ENCODE data around the gene TSC22D2.

Gene TSC22D2

DNA sequence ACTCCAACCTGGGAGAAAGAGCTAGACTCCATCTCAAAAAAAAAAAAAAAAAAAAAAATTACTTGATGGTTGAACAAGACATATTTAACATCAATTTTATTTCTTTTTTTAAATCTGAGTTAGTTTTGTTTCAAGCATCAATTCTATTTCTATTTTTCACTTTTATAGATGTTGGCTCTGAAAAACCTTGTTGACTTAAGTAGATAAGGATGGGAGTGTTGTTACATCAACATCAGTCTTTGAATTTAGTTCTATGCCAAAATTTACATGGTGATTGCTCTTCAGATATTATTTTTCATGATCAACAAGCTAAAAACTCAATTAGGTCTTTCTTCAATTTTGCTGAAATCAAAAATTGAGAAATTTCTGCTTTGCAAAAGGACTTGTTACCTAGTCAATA lies 71.3 kb downstream of the TSC22D2 start:
- TF ChIP-seq, protein P1, sequence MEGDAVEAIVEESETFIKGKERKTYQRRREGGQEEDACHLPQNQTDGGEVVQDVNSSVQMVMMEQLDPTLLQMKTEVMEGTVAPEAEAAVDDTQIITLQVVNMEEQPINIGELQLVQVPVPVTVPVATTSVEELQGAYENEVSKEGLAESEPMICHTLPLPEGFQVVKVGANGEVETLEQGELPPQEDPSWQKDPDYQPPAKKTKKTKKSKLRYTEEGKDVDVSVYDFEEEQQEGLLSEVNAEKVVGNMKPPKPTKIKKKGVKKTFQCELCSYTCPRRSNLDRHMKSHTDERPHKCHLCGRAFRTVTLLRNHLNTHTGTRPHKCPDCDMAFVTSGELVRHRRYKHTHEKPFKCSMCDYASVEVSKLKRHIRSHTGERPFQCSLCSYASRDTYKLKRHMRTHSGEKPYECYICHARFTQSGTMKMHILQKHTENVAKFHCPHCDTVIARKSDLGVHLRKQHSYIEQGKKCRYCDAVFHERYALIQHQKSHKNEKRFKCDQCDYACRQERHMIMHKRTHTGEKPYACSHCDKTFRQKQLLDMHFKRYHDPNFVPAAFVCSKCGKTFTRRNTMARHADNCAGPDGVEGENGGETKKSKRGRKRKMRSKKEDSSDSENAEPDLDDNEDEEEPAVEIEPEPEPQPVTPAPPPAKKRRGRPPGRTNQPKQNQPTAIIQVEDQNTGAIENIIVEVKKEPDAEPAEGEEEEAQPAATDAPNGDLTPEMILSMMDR (IDR thresholded peaks at IDR 0.05; ENCODE audit: insufficient read depth, low read length, poor library complexity, severe bottlenecking), result no peak
- TF ChIP-seq EZH2phosphoT487 (conservative IDR thresholded peaks at IDR 0.05; ENCODE audit: low read length), result no peak
- H3K27me3 ChIP-seq (ENCODE audit: low read length), result no peaks in the 10 kb centered on the region
- no peak overlapping the region for H2AFZ ChIP-seq (ENCODE audit: low read depth, low read length, severe bottlenecking)
- no peaks in the 10 kb centered on the region for H3K9me2 ChIP-seq (replicated peaks; ENCODE audit: insufficient read depth, low read length)
- H3K4me2 ChIP-seq (ENCODE audit: low read depth, low read length, poor library complexity, severe bottlenecking), result no peak overlapping the region
- no peaks in the 10 kb centered on the region for H3F3A ChIP-seq (ENCODE audit: insufficient read depth)
- no peak overlapping the region for H3K9ac ChIP-seq (ENCODE audit: low read length)
- H3K79me2 ChIP-seq (ENCODE audit: insufficient read depth, low read length), result no peaks in the 10 kb centered on the region
- H3K4me3 ChIP-seq (ENCODE audit: insufficient read depth, low read length, poor library complexity, severe bottlenecking), result no peak overlapping the region
- H3K9me3 ChIP-seq (ENCODE audit: insufficient read depth, low read length), result no peaks in the 10 kb centered on the region
- H3K27ac ChIP-seq (ENCODE audit: low read depth, low read length), result no peak overlapping the region
- no peaks in the 10 kb centered on the region for H3K36me3 ChIP-seq (ENCODE audit: low read length)
- no peaks in the 10 kb centered on the region for H4K20me1 ChIP-seq (ENCODE audit: low read depth, low read length)

DNA sequence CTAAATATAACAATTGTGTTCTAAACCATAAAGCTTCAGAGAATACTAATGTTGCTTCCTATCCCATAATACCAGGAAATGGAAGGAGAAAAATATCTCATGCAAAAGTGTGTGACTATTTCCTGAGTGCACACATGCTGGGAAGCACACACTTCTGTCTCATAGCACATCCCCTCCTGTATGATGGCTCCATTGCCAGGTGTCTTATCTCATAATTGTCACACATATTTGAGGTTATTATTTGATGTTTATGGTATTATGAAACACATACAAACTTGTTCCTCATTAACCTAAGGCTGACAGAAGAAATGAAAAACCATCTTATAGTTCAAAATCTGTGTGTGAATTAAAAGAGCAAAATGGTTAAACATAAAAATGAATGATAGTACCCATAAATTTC lies 72.8 kb downstream of the TSC22D2 start:
- TF ChIP-seq, protein P1 (IDR thresholded peaks at IDR 0.05; ENCODE audit: insufficient read depth, low read length, poor library complexity, severe bottlenecking), result no peak
- no peak for TF ChIP-seq EZH2phosphoT487 (conservative IDR thresholded peaks at IDR 0.05; ENCODE audit: low read length)
- H3K9me2 ChIP-seq (replicated peaks; ENCODE audit: insufficient read depth, low read length), result no peaks in the 10 kb centered on the region
- no peak overlapping the region for H2AFZ ChIP-seq (ENCODE audit: low read depth, low read length, severe bottlenecking)
- H3K79me2 ChIP-seq (ENCODE audit: insufficient read depth, low read length), result no peaks in the 10 kb centered on the region
- H3F3A ChIP-seq (ENCODE audit: insufficient read depth), result no peaks in the 10 kb centered on the region
- H3K9ac ChIP-seq (ENCODE audit: low read length), result no peak overlapping the region
- no peak overlapping the region for H3K27ac ChIP-seq (ENCODE audit: low read depth, low read length)
- H3K4me2 ChIP-seq (ENCODE audit: low read depth, low read length, poor library complexity, severe bottlenecking), result no peak overlapping the region
- H3K36me3 ChIP-seq (ENCODE audit: low read length), result no peaks in the 10 kb centered on the region
- no peaks in the 10 kb centered on the region for H4K20me1 ChIP-seq (ENCODE audit: low read depth, low read length)
- no peaks in the 10 kb centered on the region for H3K27me3 ChIP-seq (ENCODE audit: low read length)
- H3K4me3 ChIP-seq (ENCODE audit: insufficient read depth, low read length, poor library complexity, severe bottlenecking), result no peak overlapping the region
- no peaks in the 10 kb centered on the region for H3K9me3 ChIP-seq (ENCODE audit: insufficient read depth, low read length)

DNA sequence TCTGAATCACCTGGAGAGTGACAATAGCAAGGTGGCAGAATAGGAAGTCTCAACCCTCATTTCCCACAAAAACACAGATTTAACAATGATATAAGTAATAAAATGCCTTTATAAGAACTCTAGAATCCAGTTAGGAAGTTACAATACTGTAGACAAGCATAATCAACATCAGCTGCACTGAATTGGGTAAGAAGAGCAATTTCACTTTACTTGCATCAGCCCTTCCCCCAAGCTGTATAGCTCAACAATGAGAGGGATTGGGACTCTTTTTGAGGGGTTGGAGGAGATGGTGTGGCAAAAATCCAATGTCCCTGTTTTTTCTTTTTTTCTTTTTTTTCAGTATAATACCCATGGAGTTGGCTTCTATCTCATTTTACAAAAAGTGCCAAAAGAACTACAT lies 75.1 kb downstream of the TSC22D2 start:
- Histone ChIP-seq H3K27me3 (ENCODE audit: low read length) (no peaks in the 10 kb centered on the region), H3K9ac (ENCODE audit: low read length) (no peak overlapping the region), H3F3A (ENCODE audit: insufficient read depth) (no peaks in the 10 kb centered on the region), H3K9me3 (ENCODE audit: insufficient read depth, low read length) (no peaks in the 10 kb centered on the region), H3K27ac (ENCODE audit: low read depth, low read length) (no peak overlapping the region), H3K9me2 (replicated peaks; ENCODE audit: insufficient read depth, low read length) (no peaks in the 10 kb centered on the region), H2AFZ (ENCODE audit: low read depth, low read length, severe bottlenecking) (no peak overlapping the region), H3K4me2 (ENCODE audit: low read depth, low read length, poor library complexity, severe bottlenecking) (no peak overlapping the region), H3K79me2 (ENCODE audit: insufficient read depth, low read length) (no peaks in the 10 kb centered on the region), H4K20me1 (ENCODE audit: low read depth, low read length) (no peaks in the 10 kb centered on the region), H3K4me3 (ENCODE audit: insufficient read depth, low read length, poor library complexity, severe bottlenecking) (no peak overlapping the region), H3K36me3 (ENCODE audit: low read length) (no peaks in the 10 kb centered on the region)
- TF ChIP-seq EZH2phosphoT487 (conservative IDR thresholded peaks at IDR 0.05; ENCODE audit: low read length), result no peak

DNA sequence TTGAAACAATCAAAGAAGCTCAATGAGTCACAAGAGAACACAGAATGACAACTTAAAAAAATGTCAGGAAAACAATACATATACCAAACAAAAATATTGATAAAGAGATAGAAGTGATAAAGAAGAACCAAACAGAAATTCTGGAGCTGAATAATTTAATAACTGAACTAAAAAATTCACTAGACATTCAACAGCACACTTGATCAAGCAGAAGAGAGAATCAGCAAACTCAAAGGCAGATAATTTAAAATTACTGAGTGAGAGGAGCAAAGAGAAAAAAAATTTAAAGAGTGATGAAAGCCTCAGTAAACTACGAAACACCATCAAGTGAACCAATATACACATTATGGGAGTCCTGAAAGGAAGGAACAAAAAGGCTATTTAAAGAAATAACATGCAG lies 76.3 kb downstream of the TSC22D2 start:
- Histone ChIP-seq H3K36me3 (ENCODE audit: low read length) (no peaks in the 10 kb centered on the region), H3K9ac (ENCODE audit: low read length) (no peak overlapping the region), H3K27ac (ENCODE audit: low read depth, low read length) (no peak overlapping the region), H4K20me1 (ENCODE audit: low read depth, low read length) (no peaks in the 10 kb centered on the region), H3K4me2 (ENCODE audit: low read depth, low read length, poor library complexity, severe bottlenecking) (no peak overlapping the region), H3K9me3 (ENCODE audit: insufficient read depth, low read length) (no peaks in the 10 kb centered on the region), H2AFZ (ENCODE audit: low read depth, low read length, severe bottlenecking) (no peak overlapping the region), H3K27me3 (ENCODE audit: low read length) (no peaks in the 10 kb centered on the region), H3F3A (ENCODE audit: insufficient read depth) (no peaks in the 10 kb centered on the region), H3K79me2 (ENCODE audit: insufficient read depth, low read length) (no peaks in the 10 kb centered on the region), H3K4me3 (ENCODE audit: insufficient read depth, low read length, poor library complexity, severe bottlenecking) (no peak overlapping the region), H3K9me2 (replicated peaks; ENCODE audit: insufficient read depth, low read length) (no peaks in the 10 kb centered on the region)
- no peak for TF ChIP-seq EZH2phosphoT487 (conservative IDR thresholded peaks at IDR 0.05; ENCODE audit: low read length)
- TF ChIP-seq, protein P1 (IDR thresholded peaks at IDR 0.05; ENCODE audit: insufficient read depth, low read length, poor library complexity, severe bottlenecking), result no peak
